IMR-90 (cell line): ENCODE results near the gene NUDCD3. TPM values are rescaled to one million over a fixed set of nuclear protein-coding genes. Genes with fewer than 3 reads are reported as not detected.

Experiments
- ATAC-seq: fragments of 200-7000 bp; cut with Tn5 transposase; 2 replicates; pipeline ENCODE4 v1.9.1; 2020; ENCODE audit warnings: low read depth, mild to moderate bottlenecking, moderate library complexity
- BruUV-seq: library from RNA; stranded (reverse); fragments of 400-500 nt; replicated peaks from 2 replicates; lab custom pipeline; 2021; lab: Mats Ljungman, UMichigan
- CTCF ChIA-PET: fragments of 300-600 bp; formaldehyde crosslinking; extraction: SDS; loops from one replicate; lab custom pipeline; 2021; ENCODE audit warnings: antibody characterized with exemption; lab: Yijun Ruan, JAX
- POLR2A ChIA-PET: fragments of 300-600 bp; sonication (Branson Sonifier 250); formaldehyde crosslinking; loops from one replicate; lab custom pipeline; 2022; ENCODE audit warnings: antibody characterized with exemption; ENCODE audit not compliant: unreplicated experiment; lab: Charles Lee
- DNase-seq: peaks from one replicate; pipeline ENCODE4 v3.0.0; 2013
- H2AFZ ChIP-seq: replicated peaks from 2 replicates; pipeline ENCODE3; 2013; ENCODE audit warnings: low read length, mild to moderate bottlenecking; ENCODE audit not compliant: poor library complexity
- H2AK5ac ChIP-seq: 2 replicates; pipeline ENCODE4 v1.6.1; 2013; ENCODE audit warnings: low read depth, low read length, inconsistent platforms
- H2AK9ac ChIP-seq: replicated peaks from 2 replicates; pipeline ENCODE3; 2013; ENCODE audit warnings: mild to moderate bottlenecking, low read depth, low read length, moderate library complexity; ENCODE audit not compliant: poor library complexity
- H2BK120ac ChIP-seq: 2 replicates; pipeline ENCODE4 v1.6.1; 2013; ENCODE audit warnings: low read depth, low read length, inconsistent platforms
- H2BK15ac ChIP-seq: 3 replicates; pipeline ENCODE4 v1.6.1; 2013; ENCODE audit warnings: low read depth, low read length, inconsistent platforms
- H2BK20ac ChIP-seq: 2 replicates; pipeline ENCODE4 v1.6.1; 2013; ENCODE audit warnings: low read depth, mild to moderate bottlenecking, inconsistent platforms, low read length, moderate library complexity
- H2BK5ac ChIP-seq: 2 replicates; pipeline ENCODE4 v1.6.1; 2013; ENCODE audit warnings: mild to moderate bottlenecking, low read depth, low read length, inconsistent platforms; ENCODE audit not compliant: poor library complexity, severe bottlenecking
- H3K14ac ChIP-seq: replicated peaks from 2 replicates; pipeline ENCODE4 v1.6.1; 2013; ENCODE audit warnings: low read depth, low read length, inconsistent platforms
- H3K18ac ChIP-seq: 2 replicates; pipeline ENCODE4 v1.6.1; 2013; ENCODE audit warnings: low read depth, low read length, control low read depth
- H3K23ac ChIP-seq: 2 replicates; pipeline ENCODE4 v1.6.1; 2013; ENCODE audit warnings: low read depth, low read length, inconsistent platforms
- H3K27ac ChIP-seq: 2 replicates; pipeline ENCODE4 v1.5.1; 2013; ENCODE audit warnings: mild to moderate bottlenecking, control low read depth, low read length; ENCODE audit not compliant: insufficient read depth
- H3K27me3 ChIP-seq: 2 replicates; pipeline ENCODE4 v1.6.1; 2013; ENCODE audit warnings: low read length; ENCODE audit not compliant: control insufficient read depth, insufficient read depth
- H3K36me3 ChIP-seq: 2 replicates; pipeline ENCODE4 v1.6.1; 2013; ENCODE audit warnings: low read length, mixed read lengths; ENCODE audit not compliant: control insufficient read depth, insufficient read depth
- H3K4ac ChIP-seq: 2 replicates; pipeline ENCODE4 v1.6.1; 2013; ENCODE audit warnings: low read depth, low read length, inconsistent platforms
- H3K4me1 ChIP-seq: 2 replicates; pipeline ENCODE4 v1.6.1; 2013; ENCODE audit warnings: low read length, mixed read lengths; ENCODE audit not compliant: control insufficient read depth, insufficient read depth
- H3K4me2 ChIP-seq: 2 replicates; pipeline ENCODE4 v1.6.1; 2013; ENCODE audit warnings: low read depth, mild to moderate bottlenecking, control low read depth, low read length, moderate library complexity
- H3K4me3 ChIP-seq: 2 replicates; pipeline ENCODE4 v1.5.1; 2013; ENCODE audit warnings: low read depth, mild to moderate bottlenecking, control low read depth, low read length, moderate library complexity; ENCODE audit not compliant: insufficient read depth
- H3K56ac ChIP-seq: 2 replicates; pipeline ENCODE4 v1.6.1; 2013; ENCODE audit warnings: low read length, inconsistent platforms; ENCODE audit not compliant: insufficient read depth; ENCODE audit errors: extremely low read depth
- H3K79me1 ChIP-seq, 2 experiments: 2 replicates each; pipeline ENCODE4 v1.6.1; 2013; ENCODE audit warnings: low read length in 2 of 2, inconsistent platforms in 1 of 2, low read depth in 1 of 2
- H3K9ac ChIP-seq: 2 replicates; pipeline ENCODE4 v1.6.1; 2013; ENCODE audit warnings: low read depth, low read length, control low read depth
- H3K9me1 ChIP-seq: 2 replicates; pipeline ENCODE4 v1.6.1; 2013; ENCODE audit warnings: low read length, inconsistent platforms; ENCODE audit not compliant: insufficient read depth
- H3K9me3 ChIP-seq: 2 replicates; pipeline ENCODE4 v1.6.1; 2013; ENCODE audit warnings: low read length; ENCODE audit not compliant: control insufficient read depth, insufficient read depth
- H4K20me1 ChIP-seq: 2 replicates; pipeline ENCODE4 v1.6.1; 2013; ENCODE audit warnings: low read length, inconsistent platforms; ENCODE audit not compliant: insufficient read depth
- H4K5ac ChIP-seq: 2 replicates; pipeline ENCODE4 v1.6.1; 2013; ENCODE audit warnings: mild to moderate bottlenecking, low read depth, low read length, control low read depth
- H4K8ac ChIP-seq, 2 experiments: 2 replicates each; pipeline ENCODE4 v1.6.1; 2013; ENCODE audit warnings: low read depth in 2 of 2, low read length in 2 of 2, control low read depth in 1 of 2, inconsistent platforms in 1 of 2
- H4K91ac ChIP-seq: 2 replicates; pipeline ENCODE4 v1.6.1; 2013; ENCODE audit warnings: low read depth, low read length, inconsistent platforms; ENCODE audit not compliant: insufficient read depth
- CEBPB ChIP-seq: IDR thresholded peaks from 2 replicates; pipeline ENCODE4 v1.6.1; 2012; ENCODE audit warnings: low read depth, low read length, improper control_type of control experiment
- FOS ChIP-seq: fragments of 150-350 bp; IDR thresholded peaks from 2 replicates; pipeline ENCODE4 v1.6.1; 2016; ENCODE audit warnings: low read depth, low read length
- MXI1 ChIP-seq: IDR thresholded peaks from 2 replicates; pipeline ENCODE4 v1.6.1; 2012; ENCODE audit warnings: low read depth, mild to moderate bottlenecking, low read length, moderate library complexity, borderline replicate concordance
- NFE2L2 ChIP-seq: fragments of 150-350 bp; IDR thresholded peaks from 2 replicates; pipeline ENCODE4 v1.6.1; 2016; ENCODE audit warnings: low read depth, mild to moderate bottlenecking, low read length
- RCOR1 ChIP-seq: IDR thresholded peaks from 2 replicates; pipeline ENCODE4 v1.6.1; 2012; ENCODE audit warnings: mild to moderate bottlenecking, low read length, improper control_type of control experiment; ENCODE audit not compliant: insufficient replicate concordance
- USF2 ChIP-seq: fragments of 150-350 bp; IDR thresholded peaks from 2 replicates; pipeline ENCODE4 v1.6.1; 2017; ENCODE audit warnings: mild to moderate bottlenecking, antibody characterized with exemption, low read length, low read depth
- WGBS, 2 experiments: methylation state at CpG; one replicate each; pipeline versions ENCODE4 v1.1.5 to v1.1.7; 2013; ENCODE audit warnings: missing lambda C conversion rate in 2 of 2; ENCODE audit not compliant: insufficient read length in 1 of 2; ENCODE audit errors: extremely low coverage in 2 of 2; 5-methylcytosine and 5-hydroxymethylcytosine counted together
- dilution Hi-C: fragments of 300-500 bp; cut with HindIII; formaldehyde crosslinking; loops from one replicate; pipeline ENCODE4 v1.14.3; 2018; ENCODE audit warnings: low sequenced_read_pairs; ENCODE audit not compliant: unreplicated experiment
- in situ Hi-C: fragments of 300-500 bp; cut with MboI; formaldehyde crosslinking; loops from 3 replicates; pipeline ENCODE4 v1.14.3; 2019; ENCODE audit warnings: low sequenced_read_pairs, inconsistent platforms, mixed read lengths
- intact Hi-C: fragments of 100-400 bp; cut with micrococcal nuclease; formaldehyde crosslinking; loops from 2 replicates; pipeline ENCODE4 v1.10.0; 2022
- polyA plus RNA-seq, 3 experiments: library from polyadenylated mRNA; depleted of rRNA; stranded (reverse); fragments of >200 nt; gene quantifications; 2 replicates each; pipeline ENCODE4 v1.2.3, GENCODE V29; 2012; ENCODE audit warnings: low replicate concordance in 1 of 3
- total RNA-seq: library from RNA; depleted of rRNA; stranded (reverse); fragments of >200 nt; gene quantifications from 2 replicates; pipeline ENCODE4 v1.2.3, GENCODE V29; 2012

The NUDCD3 gene
- total and polyA plus RNA-seq, 2 of the 4 experiments (the other 2 are of a cell fraction), result 49.5 to 76.0 TPM

DNA sequence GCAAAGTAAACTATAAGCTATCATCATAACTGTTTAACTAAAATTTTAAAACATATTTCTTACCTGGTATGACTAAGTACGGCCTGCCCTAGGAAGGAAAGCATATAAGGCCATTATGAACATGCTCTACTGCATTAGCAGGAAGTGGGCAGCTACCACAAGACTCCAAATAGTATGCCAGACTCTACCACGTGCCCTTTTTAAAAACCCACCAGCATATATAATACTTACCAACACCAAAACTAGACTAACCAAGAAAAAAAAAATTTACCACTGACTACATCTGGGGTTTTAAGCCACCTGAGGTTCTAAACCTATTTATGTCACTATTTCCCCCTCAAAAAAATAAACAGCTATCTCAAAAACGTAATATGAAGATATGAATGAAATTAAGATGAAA is 30.1 kb downstream of the NUDCD3 start:
- H3K4me3 ChIP-seq, result no peak overlapping the region
- no peak overlapping the region for H2BK20ac ChIP-seq
- POLR2A ChIA-PET, result no interaction called here
- H4K5ac ChIP-seq, result no peak overlapping the region
- WGBS, 2 experiments, result 100% methylated on average over 1 of the region's 3 CpGs; no CpG with 5 or more reads in 1 of the 2 experiments
- H3K14ac ChIP-seq, result no peak overlapping the region
- H2AK9ac ChIP-seq, result no peak overlapping the region
- no peak overlapping the region for H3K23ac ChIP-seq
- H2AK5ac ChIP-seq, result no peak overlapping the region
- H2BK15ac ChIP-seq, result no peak overlapping the region
- H3K36me3 ChIP-seq, result peaks cover 11% of the 10 kb centered on the region
- no peaks in the 10 kb centered on the region for H3K27me3 ChIP-seq
- H3K9me1 ChIP-seq, result peaks cover 25% of the 10 kb centered on the region
- H2AFZ ChIP-seq, result no peak overlapping the region
- H4K20me1 ChIP-seq, result peaks cover 17% of the 10 kb centered on the region
- CTCF ChIA-PET, result no interaction called here
- BruUV-seq, result no TSS peak
- H3K4me2 ChIP-seq, result no peak overlapping the region
- intact Hi-C loops, result no loop called here
- H3K9me3 ChIP-seq, result no peaks in the 10 kb centered on the region
- no peak overlapping the region for H2BK120ac ChIP-seq
- TF ChIP-seq MXI1 (no peak), FOS (no peak), USF2 (no peak), NFE2L2 (no peak), RCOR1 (no peak), CEBPB (no peak)
- no peak for DNase-seq
- peaks cover 53 to 68% of the 10 kb centered on the region in 2 experiments for H3K79me1 ChIP-seq
- H4K8ac ChIP-seq, result no peak overlapping the region
- no peak overlapping the region for H3K4ac ChIP-seq
- H4K91ac ChIP-seq, result no peak overlapping the region
- H3K18ac ChIP-seq, result no peak overlapping the region
- no peak for ATAC-seq
- no peak overlapping the region for H3K56ac ChIP-seq
- H3K4me1 ChIP-seq, result peaks cover 8% of the 10 kb centered on the region
- H3K9ac ChIP-seq, result no peak overlapping the region
- in situ Hi-C loops, result no loop called here
- no peak overlapping the region for H3K27ac ChIP-seq
- H2BK5ac ChIP-seq, result no peak overlapping the region
- dilution Hi-C loops, result no loop called here
